GM18505 (cell line): ENCODE data around the gene CAMSAP2.
A peak's percentile ranks its signal among the peaks of the same experiment; 100 is the strongest.

Experiments
- ATAC-seq: cut with Tn5 transposase; IDR thresholded peaks from one replicate; pipeline ENCODE4 v1.9.1; 2021; ENCODE audit not compliant: unreplicated experiment
- POLR2A ChIP-seq: IDR thresholded peaks from 4 replicates; pipeline ENCODE4 v1.6.1; 2011; ENCODE audit warnings: borderline replicate concordance; ENCODE audit not compliant: insufficient read depth, insufficient read length; ENCODE audit errors: extremely low read depth

Gene CAMSAP2

DNA sequence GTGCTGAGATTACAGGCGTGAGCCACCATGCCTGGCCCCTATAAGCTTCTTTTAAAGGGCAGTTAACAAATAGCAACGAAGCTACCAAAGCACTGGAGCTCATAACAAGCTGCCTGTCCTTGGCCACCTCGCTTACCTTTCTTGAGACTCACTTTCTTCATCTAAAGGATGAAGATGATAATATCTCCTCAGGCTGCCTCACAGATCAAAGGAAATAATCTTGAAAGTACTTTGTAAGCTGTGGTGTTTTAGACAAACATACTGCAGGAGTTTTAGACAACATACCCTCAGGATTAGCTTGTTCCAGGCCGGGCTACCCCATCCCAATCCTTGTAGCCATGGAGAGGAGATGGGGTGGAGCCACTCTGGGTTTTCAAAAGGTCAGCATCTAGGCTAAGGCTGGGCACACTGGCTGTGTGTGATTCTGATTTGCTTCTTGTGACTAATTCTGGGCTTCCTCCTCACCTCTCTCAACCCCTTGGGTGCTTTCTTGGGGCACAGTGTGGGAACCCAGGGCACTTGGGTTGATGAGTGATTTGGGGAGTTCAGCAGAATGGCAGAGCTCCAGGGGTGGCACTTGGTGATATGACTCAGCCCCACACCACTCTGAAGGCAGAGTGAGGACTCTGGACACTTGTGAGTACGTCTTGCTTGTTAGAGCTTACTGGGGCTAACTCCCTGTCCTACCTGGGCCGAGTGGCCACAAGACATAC lies 139.3 kb downstream of the CAMSAP2 start:
- peak; percentile 68 for ATAC-seq

DNA sequence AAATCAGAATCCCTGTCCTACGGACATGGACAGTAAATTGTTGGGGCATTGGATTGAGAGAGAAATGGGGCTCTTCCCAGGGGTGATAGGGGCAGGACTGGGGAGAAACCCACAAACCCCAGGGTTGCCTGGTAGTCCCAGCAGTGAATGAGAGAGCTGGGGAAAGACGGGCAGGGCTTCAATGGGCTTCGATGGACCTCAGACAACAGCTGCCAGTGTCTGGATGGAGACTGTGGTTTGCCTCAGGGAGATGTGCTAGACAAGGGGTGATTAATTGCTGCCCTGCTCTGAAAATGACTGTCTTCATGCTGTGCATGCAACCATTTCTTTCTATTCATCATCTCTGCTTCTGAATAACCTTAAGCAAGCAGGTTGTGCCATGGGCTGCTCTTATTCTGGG lies 141.5 kb downstream of the CAMSAP2 start:
- no peak for TF ChIP-seq POLR2A
- ATAC-seq = no peak

More for the DNA sequence above, 139.3 kb downstream of the CAMSAP2 start:
- TF ChIP-seq POLR2A = no peak

DNA sequence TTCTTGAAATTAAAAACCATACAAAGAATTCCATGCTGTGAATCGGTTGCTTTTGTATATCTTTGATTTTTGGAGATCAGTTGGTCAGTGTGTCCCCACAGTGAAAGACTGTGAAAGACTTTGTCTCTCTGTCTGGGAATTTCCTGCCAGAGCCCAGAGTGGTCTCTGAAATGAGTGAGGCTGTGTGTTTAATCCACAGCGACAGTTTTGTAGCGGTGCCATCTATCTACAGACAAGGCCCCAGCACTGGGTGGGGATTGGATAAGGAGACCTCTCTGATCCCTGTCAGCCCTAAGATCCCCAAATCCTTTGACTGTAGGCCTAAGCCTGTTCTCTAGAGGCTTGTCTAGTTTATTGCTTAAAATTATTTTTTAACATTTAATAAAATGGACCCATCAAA lies 144.4 kb downstream of the CAMSAP2 start:
- no peak for ATAC-seq
- TF ChIP-seq POLR2A = no peak

DNA sequence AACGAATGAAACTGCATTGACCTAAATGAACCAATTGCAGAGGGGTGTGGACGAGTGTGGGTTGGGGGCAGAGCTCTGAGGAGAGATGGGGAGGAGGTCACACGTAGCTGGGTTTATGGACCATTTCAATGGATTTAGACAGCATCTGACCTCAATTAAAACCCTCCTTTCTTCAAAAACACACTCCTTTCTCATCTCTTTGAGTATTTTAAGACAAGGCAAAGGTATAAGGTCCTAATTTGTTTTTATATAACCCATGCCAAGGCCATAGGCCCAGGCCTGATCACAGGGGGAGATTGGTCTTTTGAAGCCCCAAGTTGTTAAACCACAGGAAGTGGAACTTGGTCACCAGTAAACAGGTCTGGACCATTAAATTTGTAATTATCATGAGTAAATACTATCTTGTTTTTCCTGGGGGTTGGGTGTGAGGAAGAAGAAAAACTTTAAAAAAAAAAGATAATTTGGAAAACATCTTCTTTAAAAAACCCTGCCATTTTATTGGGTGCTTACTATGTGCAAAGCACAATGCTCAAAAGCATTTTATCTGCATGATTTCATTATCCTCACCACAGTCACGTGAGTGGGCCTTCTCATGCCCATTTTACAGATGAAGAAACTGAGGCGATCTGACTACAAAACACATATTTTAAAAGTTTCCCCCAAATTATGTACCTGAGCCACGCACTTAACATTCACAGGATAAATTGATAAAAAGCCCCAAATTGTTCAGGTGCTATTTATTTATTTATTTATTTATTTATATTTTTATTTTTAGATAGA lies 147.1 kb downstream of the CAMSAP2 start:
- ATAC-seq = no peak
- TF ChIP-seq POLR2A = no peak

DNA sequence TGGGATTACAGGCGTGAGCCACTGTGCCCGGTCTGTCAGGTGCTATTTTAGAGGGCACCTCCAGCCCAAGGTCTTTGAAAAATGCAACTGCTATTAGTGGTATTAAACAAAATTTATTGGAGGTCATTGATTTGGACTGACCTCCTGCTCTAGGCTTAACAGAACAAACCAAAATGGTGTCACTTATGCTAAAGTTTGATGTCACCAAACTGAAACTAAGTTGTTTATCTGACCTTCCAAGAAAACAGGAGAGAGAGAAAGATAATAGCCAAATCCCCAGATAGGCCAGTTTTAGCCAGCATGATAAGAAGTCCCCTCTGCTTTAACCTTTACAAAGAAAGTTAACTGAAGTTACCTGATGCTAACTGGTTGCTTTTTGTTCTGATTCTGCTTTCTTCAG lies 147.9 kb downstream of the CAMSAP2 start:
- TF ChIP-seq POLR2A = no peak
- ATAC-seq = no peak

DNA sequence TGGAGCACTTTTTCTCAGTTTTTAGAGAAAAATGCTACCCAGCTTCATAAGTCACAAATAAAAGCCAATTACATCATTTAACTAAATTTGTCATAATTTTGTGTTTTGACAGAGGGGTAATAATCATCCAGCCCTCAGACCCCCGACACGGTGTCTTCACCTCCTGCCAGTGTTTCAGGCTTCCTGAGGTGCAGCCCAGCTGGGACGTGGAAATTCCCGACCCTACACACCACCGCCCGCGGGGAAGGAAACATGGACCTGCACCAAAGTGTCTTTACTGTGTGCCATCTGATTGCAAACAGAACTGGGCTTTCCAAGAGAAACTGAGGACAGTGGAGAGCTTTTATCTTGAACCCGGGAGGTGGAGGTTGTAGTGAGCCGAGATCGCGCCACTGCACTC lies 148.3 kb downstream of the CAMSAP2 start:
- TF ChIP-seq POLR2A = no peak
- ATAC-seq = no peak

DNA sequence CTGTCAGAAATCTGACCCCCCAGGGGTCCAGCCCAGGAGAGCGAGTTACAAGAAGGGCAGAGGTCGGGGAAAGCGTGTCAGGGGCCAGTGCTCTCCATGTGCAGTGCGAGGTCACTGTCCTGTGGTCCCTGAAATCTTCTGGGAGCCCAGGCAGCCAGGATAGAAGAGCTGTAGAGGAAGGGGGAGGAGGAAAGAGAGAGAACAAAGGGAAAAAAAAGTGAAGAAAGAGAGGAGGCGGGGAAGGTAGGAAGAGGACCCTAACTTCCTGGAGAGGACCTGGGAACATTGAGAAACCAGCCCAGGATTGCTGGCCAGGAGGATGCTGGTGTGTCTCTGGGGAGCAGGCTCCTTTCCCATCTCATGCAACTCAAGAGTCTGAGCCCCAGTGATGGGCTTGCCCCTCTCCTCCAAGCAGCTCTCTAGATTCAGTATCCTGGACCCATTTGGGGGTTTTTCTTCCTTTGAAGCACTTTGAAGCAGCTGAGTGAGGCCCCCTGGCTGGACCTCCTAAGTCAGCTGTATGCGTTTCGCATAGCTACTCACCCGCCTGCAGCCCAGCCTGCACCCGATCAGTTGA lies 149.2 kb downstream of the CAMSAP2 start:
- no peak for ATAC-seq
- no peak for TF ChIP-seq POLR2A

DNA sequence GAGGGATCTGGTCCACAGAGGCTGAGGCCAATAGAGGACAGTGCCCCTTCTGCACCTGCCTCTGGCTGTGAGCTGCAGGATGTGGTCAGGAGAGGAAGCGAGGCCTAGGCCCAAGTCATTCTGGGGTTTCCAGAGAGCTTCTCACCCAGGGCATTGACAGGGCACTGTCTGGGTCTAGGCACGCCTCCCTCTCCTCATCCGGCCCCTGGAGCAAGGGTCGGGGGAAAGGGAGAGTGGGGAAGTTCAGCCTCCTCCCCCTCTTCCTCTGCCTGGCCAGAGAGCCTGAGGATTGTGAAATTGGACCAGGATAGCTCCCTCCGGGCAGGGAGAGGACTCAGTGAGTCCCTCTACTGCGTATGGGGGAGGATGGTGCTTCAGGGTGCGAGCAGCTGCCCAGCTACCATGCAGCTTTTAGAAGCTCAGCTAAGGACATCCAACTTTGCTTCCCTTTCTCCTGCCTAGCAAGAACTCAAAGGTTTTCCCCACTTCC lies 149.7 kb downstream of the CAMSAP2 start:
- peak; percentile 90 for ATAC-seq
- peak; percentile 60 for TF ChIP-seq POLR2A

DNA sequence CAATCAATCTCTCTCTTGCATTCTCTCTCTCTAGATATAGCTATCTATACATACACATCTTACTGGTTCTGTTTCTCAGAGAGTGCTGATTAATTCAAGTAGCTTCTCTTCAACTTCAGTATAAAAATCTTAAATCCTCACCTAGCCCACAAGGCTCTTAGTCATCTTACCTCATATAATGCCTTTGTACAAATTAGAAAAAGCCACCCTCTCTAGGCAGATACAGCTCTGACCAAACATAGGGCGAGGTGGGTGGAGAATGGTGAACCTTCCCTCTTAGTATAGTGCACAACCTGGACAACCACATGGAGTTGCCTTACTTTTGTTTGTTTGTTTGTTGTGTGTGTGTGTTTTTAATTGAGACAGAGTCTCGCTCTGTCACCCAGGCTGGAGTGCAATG lies 150.9 kb downstream of the CAMSAP2 start:
- no peak for ATAC-seq

DNA sequence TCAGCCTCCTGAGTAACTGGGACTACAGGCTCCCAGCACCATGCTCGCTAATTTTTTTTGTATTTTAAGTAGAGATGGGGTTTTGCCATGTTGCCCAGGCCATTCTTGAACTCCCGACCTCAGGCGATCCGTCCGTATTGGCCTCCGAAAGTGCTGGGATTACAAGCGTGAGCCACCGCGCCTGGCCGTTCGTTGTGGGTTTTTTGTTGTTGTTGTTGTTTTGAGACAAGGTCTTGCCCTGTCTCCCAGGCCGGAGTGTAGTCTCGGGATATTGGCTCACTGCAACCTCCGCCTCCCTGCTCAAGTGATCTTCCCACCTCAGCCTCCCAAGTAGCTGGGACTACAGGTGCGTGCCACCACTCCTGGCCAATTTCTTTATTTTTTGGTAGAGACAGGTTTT lies 151.3 kb downstream of the CAMSAP2 start:
- no peak for ATAC-seq
- TF ChIP-seq POLR2A = no peak

More for the DNA sequence above, 150.9 kb downstream of the CAMSAP2 start:
- TF ChIP-seq POLR2A = no peak

DNA sequence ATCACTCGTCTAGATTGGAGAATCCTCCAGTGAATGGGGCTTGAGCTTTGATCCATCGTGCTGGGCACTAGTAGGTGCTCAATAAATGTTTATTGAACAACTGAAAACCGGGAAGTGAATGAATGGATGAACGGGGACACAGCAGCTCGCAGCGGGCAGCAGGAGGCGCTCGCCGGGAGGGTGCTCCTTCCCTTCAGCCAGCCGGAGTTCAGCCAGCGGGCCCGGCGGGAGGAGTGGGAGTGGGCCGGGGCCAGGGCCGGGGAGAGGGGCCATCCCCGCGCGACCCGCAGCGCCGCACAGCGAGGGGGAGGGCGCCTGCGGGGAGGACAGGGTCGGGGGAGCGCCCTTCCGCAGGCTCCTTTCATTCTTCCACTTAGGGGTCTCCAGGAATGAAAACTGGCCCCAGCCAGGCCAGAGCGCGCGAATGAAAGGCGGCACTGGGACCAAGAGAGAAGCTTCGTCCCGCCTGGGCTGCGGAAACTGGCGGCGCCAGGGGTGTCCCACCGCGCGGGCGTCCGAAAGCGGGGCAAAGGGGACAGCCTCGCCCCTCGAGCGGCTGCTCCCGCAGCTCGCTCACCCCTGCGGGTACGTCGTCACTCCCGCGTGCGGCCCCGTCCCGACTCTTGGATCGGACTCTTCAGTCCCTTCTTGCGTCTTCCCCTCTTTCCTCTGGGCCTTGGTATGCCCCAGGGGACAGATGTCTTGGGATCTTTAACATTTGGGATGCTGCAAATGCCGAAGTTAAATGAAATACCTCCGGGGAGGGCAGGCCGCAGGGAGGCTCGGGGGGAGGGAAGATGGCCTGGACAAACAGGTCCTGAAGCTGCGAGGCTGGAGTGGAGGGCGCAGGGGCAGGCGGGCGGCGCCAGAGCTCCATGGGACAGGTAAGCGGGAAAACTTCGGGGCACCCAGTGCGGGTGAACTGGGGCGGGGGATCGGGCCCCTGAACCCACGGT lies 152.4 kb downstream of the CAMSAP2 start:
- peak; percentile 51 for TF ChIP-seq POLR2A
- ATAC-seq = no peak

DNA sequence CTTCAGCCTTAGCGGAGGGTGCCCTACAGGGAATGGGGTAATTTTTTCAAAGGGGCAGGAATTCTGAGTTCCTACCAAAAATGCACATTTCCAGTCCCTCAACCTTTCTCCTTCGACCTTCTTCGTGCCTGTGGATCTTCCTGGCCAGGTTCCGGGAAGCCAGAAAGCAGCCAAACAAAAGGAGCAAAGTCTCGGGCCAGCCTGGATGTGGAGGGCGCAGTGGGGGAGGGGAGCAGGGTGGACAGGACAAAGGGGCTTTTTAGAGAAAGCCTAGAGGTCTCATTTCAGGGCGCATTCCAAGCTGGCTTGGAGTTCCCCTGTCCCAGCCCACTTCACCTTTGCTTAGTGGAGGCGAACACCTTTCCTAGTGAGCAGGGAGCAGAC lies 153.1 kb downstream of the CAMSAP2 start:
- ATAC-seq = no peak
- TF ChIP-seq POLR2A = no peak

DNA sequence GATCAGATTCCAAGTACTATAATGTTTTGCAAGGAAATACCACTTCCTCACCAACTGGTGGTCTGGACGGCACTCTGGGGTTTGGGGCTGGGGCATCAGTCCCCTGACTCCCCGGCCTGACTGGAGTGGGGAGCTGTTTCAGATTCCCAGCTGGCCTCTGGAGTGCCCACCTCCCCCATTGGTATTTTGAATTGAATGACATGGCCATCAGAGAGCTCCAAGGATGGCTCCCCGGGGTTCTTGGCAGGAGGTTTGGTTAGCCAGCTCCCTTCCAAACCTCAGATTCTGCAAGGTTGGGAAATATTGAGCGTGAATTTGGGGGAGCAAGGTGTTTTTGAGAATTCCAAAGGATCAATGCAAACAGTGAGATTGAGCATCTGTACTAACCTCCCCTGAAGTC lies 153.9 kb downstream of the CAMSAP2 start:
- no peak for TF ChIP-seq POLR2A
- ATAC-seq = no peak

DNA sequence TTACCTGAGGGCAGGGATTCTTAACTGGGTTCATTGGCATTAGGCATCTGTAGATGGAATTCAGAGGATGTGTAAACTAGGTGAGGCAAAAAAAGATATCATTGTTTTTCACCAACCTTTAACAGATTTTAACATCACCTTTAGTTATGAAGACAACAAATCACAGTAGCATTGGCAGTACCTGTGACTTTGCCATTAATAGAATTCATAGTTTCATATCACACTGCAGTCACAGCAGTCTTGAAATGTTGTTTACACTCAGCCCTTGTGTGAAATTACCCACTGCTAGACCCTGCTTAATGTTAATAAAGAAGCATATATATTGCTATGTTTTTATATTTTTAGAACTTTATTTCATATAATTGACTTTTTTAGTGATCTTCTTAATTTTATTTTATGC lies 154.3 kb downstream of the CAMSAP2 start:
- ATAC-seq = no peak
- TF ChIP-seq POLR2A = no peak
